Esophagus squamous epithelium (tissue), 4 donors: ENCODE data around the gene PPP1R9A.

ENCODE experiments used
- CTCF ChIP-seq, 6 experiments: fragments of 450-650 bp in 4 of 6; fragments of 200-600 bp in 2 of 6; sonication (generic) in 2 of 6; IDR thresholded peaks; one replicate each; pipeline ENCODE4 v1.5.1; 2016 to 2019; ENCODE audit warnings: antibody characterized with exemption in 6 of 6, mild to moderate bottlenecking in 4 of 6, moderate library complexity in 4 of 6
- POLR2A ChIP-seq, 4 donors: fragments of 450-650 bp; IDR thresholded peaks; one replicate each; pipeline ENCODE4 v1.6.1; 2017; ENCODE audit warnings: antibody characterized with exemption in 4 of 4, mild to moderate bottlenecking in 4 of 4, moderate library complexity in 3 of 4

- TF ChIP-seq CTCF (IDR thresholded peaks at IDR 0.05) (no peak), POLR2A (IDR thresholded peaks at IDR 0.05) (no peak)
Measured at GRCh38 chr7:95338832-95339231, 431.4 kb downstream of the PPP1R9A start.
